Neural progenitor cell (in vitro differentiated cells): ENCODE results near the gene EHBP1.

ENCODE experiments used
- CTCF ChIP-seq: fragments of 200-600 bp; sonication (generic); IDR thresholded peaks from 2 replicates; pipeline ENCODE4 v1.5.1; 2017; ENCODE audit warnings: antibody characterized with exemption, mild to moderate bottlenecking
- EZH2 ChIP-seq: fragments of 200-600 bp; sonication (generic); IDR thresholded peaks from 2 replicates; pipeline ENCODE4 v1.6.1; 2017; ENCODE audit warnings: antibody characterized with exemption, mild to moderate bottlenecking, moderate library complexity
- EZH2phosphoT487 ChIP-seq: fragments of 200-600 bp; sonication (generic); IDR thresholded peaks from 2 replicates; pipeline ENCODE4 v1.6.1; 2017; ENCODE audit warnings: antibody characterized with exemption

- no peak for TF ChIP-seq CTCF
- no peak for TF ChIP-seq EZH2phosphoT487
- TF ChIP-seq EZH2 = no peak
Measured at GRCh38 chr2:62894966-62895631, 189.6 kb downstream of the EHBP1 start.
